Stimulated activated CD4-positive, alpha-beta T cell treated with anti-CD3 and anti-CD28 coated beads, Interleukin-15, amount 100 ng/mL, for 1 hour (primary cell): ENCODE results near the gene CD52.

Source experiments
- DNase-seq, 2 donors: peaks; one replicate each; pipeline ENCODE4 v3.0.0-alpha.2; 2020; ENCODE audit warnings: low read depth in 1 of 2, low spot score in 1 of 2

Gene CD52

GRCh38 chr1:26353976-26354820 lies 36.4 kb downstream of the CD52 start, which contains the start of gene CRYBG2:
Gene CRYBG2 (minus strand): TSS chr1:26354130. CDS start chr1:26346657, 7,473 bp downstream.
- DNase-seq: no peak

DNA sequence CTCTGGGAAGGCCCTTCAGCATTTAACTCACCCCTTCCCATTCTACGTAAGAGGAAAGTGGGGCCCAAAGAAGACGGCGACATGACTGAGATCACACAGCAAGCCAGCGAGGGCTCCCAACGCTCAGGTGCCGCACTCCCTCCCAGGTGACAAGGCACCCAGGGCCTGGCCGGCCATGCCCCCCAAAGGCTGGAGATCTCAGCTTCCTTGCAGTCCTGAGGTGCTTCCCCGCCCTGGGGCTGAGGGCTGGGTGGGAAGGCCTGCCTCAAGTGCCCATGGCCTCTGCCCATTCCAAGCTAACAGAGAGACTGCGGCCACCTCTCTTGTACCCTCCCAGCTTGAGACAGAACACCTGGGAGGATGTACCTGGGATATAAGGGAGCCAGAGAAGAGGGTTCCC lies 37.2 kb downstream of the CD52 start:
- DNase-seq: no peak

DNA sequence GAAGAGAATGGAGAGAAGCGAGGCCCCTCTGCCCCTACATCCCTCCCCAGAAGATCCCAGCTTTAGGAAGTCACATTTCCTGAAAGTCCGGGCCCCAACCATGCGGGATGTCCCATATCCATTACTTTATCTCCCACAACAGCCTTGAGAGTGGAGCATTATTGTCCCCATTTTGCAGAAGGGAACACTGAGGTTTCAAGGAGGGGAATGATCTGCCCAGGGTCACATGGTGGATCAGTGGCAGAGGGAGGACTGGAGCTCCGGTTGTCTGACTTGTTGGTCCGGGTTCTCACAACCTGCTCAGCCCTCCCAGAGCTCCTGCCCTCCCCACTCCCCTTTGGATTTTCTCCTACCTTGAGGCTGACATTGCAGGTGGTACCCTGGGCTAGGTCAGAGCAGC lies 38.3 kb downstream of the CD52 start:
- no peak for DNase-seq

DNA sequence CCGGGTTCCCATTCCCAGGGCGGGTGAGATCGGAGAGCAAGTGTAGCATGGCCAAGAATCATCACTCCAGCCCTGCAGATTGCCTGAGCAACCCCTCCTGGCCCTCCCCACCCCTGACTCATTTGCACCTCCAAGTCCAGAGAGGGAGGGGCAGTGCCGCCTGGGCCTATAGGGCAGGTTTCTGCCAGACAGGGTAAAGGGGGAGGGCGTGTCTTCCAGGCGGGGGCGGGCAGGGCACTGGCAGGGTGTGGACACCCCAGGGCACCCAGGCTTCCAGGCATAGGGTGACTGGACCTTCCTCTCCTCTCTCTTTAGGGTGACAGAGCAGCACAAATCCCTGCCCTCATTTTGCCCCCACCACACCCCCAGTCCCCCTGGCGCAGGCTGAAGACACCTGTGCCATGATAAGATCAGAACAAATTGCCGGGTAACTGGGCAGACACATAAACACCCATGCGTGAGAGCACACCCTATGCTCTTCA lies 39.4 kb downstream of the CD52 start:
- no peak for DNase-seq

DNA sequence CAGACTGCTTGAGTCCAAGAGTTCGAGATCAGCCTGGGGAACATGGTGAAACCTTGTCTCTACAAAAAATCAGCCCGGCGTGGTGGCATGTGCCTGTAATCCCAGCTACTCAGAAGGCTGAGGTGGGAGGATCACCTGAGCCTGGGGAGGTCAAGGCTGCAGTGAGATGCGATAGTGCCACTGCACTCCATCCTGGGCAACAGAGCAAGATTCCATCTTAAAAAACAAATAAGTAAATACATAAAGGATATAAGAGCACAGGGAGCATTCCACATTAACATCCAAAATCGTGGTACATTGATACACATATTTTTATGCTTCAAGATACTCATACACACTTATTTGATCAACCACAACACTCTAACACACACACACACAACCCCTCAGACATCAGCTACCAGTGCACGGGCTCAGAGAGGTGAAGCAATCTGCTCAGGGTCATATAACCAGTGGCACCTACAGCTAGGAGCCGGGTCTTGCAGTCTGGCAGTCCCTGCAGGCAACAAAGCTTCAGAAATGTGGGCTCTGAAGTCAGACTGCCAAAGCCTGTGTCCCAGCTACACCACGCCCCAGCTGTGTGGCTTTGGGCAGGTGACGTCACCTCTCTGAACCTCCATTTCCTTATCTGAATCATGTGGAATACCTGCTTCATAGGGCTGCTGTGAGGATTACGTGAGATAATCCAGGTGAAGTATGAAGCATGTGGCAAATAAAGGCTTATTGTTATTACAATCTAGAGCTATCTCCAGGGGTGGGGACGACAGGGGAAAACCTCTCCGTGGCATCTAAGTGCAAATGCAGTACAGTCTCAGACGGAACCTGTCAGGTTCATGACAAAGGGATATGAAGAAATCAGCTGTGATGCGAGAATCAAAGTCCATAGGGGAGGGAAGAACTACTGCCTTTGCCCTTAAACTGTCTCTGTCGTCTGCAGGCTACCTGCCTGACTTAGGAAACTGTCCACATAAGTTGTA lies 40.9 kb downstream of the CD52 start:
- DNase-seq: peak in 1 of 2 donors; percentile 44

DNA sequence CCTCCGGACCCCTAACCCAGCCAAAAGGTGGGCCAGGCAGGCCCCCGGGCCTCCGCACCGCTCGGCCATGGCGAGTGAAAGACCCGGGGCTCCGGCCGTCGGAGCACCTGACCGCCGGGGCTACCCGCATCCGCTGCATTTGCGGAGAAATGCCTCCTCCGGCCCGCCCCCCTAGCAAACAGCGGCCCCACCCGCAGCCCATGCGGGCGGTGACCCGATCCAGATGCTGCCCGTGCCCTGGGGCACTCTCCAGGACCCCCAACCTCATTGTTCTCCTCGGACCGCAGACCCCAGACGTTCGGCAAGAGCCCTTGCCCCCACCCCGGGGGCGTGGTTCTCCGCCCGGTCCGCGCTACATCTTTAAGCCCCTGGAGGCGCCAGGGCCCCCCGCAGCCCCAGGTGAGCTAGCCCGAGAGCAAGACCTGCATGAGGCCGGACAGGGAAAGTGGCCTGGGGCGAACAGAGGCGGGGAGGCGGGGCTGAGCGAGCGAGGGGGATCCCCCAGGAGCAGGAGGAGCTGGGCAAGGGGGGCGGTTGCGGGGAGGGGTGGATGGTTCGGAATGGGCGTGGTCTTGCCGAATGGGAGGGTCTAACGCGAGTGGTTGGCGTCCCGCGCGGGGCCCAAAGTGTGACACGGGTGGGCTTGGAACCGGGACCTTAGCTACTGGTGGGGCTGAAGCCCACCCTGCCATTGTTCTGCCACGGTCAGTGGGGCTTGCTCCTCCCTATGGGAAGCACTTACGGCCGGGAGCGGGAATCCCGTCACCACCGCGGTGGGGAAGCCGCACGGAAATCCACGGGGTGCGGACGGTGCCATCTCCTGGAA lies 42.4 kb downstream of the CD52 start:
- DNase-seq: peak in 1 of 2 donors; percentile 39

DNA sequence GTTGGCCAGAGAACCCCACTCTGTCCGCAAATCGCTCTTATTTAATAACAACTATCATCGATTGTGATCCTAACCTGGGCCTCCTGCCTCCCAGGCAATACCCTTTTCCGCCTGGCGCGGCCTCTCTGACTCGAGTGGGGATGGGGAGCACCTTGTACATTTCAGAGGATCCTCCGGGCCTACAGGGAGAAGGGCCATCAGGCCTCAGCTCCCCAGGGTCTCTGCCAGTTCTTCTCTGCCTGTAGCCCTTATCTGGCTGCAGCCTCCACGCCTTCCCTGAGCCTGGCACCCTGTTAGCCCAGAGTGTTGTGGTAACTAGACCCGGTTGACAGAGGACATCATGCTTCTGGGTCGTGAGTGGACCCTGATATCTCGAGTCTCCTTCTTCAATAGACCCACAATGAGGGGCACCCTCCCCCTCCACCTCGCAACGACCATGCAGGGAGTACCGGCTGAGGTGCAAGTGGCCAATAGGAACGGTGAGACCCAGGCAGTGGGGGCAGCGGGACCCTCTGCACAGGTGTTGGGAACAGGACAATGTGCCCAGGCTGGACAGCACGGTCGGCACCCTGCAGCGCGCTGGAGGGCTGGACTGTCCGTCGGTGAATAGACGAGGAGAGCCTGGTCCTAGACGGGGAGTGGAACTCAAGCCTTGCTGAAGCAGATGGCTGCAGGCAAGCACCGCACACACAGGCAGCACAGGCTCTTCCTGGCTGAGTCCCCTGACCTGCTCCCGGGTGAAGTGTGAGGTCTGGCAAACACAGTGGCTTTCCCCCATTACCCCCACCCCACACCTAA lies 43.2 kb downstream of the CD52 start:
- no peak for DNase-seq

GRCh38 chr1:26361605-26362122 lies 43.9 kb downstream of the CD52 start:
- DNase-seq: no peak

DNA sequence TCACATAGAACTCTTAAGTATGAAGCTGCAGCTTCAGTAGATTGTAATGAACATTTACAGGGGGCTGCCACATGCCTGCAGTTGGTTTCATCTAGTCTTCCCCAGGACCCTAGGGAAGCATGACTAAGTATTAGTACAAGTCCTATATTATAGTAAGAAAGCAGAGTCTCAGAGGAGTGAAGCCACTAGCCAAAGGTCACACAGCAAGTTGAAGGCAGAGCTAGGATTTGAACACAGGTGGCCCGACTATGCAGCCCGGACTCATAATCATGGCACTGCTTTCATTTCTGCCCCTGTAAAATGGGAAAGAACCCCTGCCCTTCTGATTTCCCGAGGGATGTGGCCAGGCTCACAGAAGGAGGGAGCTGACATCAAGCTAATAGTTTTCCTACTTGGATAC lies 44.6 kb downstream of the CD52 start:
- no peak for DNase-seq

- DNase-seq: peak; percentile 73 to 79
Measured at GRCh38 chr1:26363549-26364448, 46.0 kb downstream of the CD52 start.

DNA sequence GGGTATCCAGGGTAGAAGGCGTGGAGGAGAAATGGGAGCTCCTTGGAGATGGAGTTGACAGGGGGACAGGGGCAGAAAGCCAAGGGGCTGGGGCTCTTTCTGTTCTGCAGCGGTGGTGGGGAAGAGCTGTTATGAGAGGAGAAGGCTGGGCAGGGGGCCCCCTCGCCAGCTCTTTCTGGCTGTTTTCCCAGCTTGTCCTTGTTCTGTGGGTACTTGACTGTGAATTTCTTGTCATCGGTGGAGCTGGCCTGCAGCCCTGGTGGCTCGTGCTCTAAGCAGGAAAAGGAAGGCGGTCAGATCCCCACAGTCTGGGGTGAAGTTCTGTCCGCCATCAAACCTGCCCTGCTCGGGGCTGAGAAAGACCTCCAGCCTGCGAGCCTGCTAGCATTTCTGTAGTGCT lies 47.2 kb downstream of the CD52 start:
- no peak for DNase-seq

GRCh38 chr1:26367441-26367840 lies 49.7 kb downstream of the CD52 start:
- DNase-seq: no peak

DNA sequence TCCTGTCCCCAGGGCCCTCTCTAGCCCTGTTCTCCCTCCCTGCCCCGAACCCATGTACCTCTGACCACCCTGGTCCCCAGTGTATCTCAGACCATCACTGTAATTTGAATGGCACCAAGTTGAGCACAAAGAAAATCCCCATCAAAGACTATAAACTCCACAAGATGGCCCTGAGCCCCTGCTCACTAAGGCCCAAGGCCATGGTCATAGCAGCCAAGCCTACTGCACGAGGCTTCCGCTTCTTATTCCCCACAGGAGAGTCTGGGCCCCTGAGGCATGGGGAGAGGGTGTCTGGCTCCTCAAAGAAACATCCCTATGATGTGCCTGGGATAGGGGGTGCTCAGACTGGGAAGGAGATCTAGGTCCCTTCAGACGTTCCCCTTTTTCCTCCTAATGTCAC lies 50.2 kb downstream of the CD52 start:
- DNase-seq: no peak

DNA sequence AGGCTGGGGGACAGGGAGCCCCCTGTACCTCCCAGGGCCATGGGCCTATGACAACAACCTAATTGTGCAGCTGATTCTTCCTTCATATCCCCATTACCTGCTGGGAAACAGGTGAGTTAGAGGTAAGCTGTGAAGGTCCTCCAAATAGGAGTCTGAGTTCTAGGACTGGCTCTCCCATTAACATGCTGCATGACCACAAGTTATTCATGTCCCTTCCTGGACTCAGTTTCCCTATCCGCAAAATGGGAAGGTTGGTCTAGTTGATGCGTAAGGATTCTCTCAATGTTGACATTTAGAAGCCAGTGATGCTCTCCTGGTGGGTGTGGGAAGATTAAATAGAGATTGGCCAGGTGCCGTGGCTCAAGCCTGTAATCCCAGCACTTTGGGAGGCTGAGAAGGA lies 50.7 kb downstream of the CD52 start:
- no peak for DNase-seq
